SH-SY5Y (cell line): Measurements from ENCODE around the gene SMAP1.

Experiments
- GATA2 ChIP-seq: IDR thresholded peaks from 2 replicates; pipeline ENCODE4 v1.6.1; 2011; ENCODE audit warnings: mild to moderate bottlenecking, low read depth, low read length
- GATA3 ChIP-seq: IDR thresholded peaks from 2 replicates; pipeline ENCODE4 v1.6.1; 2011; ENCODE audit warnings: low read depth, mild to moderate bottlenecking, low read length, moderate library complexity

DNA sequence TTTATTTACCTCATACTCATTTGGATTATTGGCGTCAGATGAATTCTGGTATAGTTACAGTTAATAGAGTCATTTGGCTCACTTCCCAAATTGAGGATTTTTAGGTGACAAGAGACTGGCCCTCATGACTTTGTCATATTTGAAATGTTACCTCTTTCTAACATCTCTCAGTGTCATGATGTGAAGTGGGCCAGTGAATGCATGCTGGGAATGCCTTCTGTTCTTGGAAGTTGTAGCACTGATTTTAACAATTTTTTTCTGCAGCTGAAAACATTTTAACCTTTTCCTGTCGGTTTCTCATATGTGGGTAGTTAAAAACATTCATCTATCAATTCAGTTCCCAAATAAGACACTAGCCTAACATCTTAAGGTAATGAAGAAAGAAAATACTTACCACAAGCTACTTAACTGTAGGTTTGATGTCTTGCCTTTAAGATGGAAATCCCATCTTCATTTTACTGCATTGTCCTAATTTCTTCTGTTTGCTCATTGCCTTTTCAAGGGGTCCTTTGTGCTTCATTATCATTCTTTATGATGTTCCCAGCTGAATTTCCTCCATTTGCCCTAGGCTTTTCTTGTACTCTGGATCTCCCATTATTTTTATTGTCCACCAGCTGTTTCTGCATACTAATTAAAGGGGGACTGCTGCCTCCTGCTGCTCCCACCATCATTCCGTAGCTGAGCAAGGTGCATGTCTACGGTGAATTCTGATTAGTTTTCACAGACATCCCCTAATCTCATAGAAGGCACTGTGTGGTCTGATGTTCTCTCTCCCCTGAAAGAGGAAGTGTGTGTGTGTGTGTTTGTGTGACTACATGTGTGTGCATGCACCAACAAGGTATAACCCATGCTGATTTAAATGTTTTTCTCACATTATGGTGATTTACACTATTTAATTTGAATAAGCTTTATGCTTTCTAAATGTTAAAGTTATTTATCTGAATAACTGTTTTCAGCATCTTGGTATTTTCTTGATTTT lies 179.7 kb downstream of the SMAP1 start:
- TF ChIP-seq GATA2: no peak
- TF ChIP-seq GATA3: no peak
